Measurements from ENCODE around the gene ZCCHC8.
A peak's percentile ranks its signal among the peaks of the same experiment; 100 is the strongest.
"Not testable (repeated sequence)": the region's sequence is repeated elsewhere in the genome, so short reads cannot be mapped to it uniquely, and the experiment has no call there.

The ZCCHC8 gene

DNA sequence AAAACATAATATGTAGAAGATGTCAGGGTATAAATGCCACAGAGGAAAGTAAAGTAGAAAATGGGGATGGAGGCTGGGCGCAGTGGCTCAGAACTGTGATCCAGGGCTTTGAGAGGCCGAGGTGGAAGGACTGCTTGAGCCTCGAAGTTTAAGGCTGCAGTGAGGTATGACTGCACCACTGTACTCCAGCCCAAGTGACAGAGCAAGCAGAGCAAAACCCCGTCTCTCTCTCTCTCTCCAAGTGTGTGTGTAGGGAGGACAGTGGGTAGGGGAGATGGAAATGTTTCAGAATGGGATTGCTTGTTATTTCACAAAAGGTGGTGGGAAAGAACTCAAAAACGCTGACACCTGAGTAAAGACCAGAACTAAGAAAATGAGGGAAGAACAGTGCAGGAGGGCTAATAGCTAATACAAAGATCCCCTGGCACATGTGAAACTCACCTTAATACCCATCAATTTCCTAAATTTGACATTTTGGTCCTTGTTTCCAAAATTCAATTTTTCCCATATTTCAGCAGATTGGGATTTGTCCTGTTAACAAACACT, 5.7 kb upstream of the ZCCHC8 start:
- DNase-seq: no peak

DNA sequence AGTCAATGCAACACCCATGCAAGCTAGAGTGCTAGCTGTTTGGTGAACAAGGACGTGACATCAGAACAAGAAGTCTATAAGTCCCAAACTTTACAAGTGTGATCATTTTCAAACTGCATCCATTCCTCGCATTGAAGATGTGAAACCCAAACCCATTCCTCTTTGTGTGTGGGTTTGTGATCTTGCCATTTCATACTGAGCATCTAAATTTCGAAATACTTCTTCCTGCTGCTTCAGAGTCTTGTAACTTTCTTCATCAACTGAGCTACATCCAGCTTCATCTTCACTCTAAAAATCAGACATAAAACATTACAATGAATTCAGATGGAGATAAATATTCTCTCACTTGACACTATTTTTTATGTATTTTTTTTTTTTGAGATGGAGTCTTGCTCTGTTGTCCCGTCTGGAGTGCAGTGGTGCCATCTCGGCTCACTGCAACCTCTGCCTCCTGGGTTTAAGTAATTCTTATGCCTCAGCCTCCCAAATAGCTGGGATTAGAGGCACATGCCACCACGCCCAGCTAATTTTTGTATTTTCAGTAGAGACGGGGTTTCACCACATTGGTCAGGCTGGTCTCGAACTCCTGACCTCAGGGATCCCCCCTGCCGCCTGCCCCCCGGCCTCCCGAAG, 4.8 kb upstream of the ZCCHC8 start:
- no peak for DNase-seq

DNA sequence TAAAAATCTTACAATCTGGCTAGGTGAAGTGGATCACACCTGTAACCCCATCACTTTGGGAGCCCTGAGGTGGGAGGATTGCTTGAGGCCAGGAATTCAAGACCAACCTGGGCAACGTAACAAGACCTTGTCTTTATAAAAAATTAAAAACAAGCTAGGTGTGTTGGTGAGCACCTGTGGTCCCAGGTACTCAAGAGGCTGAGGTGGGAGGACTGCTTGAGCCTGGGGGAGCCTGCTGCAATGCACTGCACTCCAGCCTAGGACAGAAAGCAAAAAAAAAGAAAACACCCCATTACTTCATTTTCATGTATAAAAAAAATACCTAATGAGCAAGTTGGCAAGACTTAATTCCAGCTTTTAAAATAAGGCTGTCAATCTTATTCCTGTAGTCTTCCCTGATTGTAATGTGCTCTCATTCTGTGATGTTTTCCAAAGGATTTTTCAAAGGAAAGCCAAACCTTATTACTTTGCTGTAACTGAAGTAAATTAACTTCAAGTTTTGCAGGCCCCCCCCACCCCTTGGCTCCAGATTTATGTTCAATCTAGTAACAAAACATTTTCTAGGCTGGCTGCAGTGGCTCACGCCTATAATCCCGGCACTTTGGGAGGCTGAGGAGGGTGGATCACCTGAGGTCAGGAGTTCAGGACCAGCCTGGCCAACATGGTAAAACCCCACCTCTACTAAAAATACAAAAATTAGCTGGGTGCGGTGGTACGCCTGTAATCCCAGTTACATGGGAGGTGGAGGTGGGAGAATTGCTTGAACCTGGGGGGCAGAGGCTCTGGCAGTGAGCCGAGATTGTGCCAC, 3.3 kb upstream of the ZCCHC8 start:
- no peak for DNase-seq

DNA sequence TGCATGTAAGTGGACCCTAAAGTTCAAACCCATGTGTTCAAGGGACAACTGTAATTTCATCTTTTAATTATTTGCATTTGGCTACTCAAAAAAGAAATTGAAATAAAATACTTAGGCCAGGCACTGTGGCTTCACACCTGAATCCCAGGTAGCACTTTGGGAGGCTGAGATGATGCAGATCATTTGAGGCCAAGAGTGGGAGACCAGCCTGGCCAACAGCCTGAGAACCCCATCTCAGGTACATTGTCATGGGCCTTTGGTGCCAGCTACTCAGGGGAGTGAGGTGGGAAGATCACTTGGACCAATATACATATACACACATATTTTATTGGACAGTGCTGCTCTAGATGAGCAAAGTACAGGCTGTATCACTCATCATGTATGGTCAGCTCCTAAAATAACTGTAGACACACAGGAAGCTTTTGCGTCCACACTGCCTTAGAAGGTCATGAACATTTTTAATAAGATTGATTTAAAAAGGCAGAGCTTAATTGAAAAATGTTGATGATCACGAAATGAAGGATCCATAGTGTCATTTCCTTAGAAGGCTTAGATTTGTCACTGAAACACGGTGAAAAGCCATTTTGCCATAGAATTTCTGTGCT, 2.5 kb upstream of the ZCCHC8 start:
- no peak for DNase-seq

DNA sequence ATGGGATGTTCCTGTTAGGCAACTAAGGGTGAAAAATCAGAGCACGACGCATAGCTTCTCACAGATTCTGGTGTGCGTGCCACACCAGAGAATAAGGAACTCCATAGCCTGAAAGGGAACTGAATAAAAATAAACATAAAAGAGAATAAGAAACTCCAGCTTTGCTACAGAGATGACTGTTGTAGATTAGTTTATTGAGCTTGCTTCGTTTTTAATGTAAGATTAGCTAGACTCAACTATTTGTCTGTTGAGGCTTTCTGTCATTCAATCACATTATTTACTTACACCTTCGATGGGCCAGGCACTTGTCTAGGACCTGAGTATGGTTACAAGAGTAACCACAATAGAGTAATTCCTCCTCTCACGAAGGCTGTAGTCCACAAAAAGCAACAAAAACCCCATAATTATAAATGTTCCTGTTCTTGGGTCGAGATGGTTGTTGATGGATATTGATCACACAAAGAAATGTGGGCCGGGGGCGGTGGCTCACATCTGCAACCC, 807 bp upstream of the ZCCHC8 start:
- DNase-seq: no peak

DNA sequence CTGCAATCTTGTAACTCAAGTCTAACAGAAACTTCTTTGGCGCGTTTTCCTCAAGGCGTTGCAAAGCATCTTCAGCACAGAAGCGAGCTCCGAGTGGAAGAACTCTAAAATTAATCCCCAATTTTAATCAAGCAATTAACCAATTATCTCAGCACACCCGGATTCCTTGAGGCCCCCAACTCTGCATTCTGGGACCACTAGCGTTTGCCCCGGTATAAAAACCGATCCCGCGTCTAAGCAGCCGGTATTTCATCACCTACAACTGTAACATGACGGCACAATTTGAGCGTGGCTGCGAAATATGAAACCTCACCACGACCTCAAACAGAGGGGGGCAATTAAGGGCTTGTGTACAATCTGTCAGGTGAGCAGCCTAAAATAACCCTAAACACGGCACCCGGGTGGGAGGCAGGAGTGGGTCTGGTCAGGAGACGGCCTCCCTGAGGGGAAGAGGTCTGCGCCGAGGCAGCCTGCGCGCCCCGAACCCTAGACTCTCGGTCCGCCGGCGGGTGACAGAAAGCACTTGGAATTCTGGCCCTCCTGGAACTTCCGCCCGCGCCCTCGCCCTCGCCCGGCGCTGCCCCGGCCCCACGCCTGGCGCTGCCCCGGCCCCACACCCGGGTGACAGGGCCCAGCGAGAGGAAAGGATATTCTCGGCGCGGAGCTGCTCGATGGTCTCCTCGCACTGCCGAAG, 594 bp downstream of the ZCCHC8 start:
- DNase-seq: peak; percentile 26 to 28

DNA sequence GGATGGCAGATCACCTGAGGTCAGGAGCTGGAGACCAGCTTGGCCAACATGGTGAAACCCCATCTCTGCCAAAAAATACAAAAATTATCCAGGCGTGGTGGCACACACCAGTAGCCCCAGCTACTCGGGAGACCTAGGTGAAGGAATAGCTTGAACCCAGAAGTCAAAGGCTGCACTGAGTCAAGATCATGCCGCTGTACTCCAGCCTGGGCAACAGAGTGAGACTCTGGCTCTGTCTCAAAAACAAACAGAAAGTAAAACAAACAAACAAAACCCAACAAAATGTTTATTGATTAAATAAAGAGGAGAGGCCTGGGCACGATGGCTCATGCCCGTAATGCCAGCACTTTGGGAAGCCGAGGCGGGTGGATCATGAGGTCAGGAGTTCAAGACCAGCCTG, 5.5 kb downstream of the ZCCHC8 start:
- no peak for DNase-seq

DNA sequence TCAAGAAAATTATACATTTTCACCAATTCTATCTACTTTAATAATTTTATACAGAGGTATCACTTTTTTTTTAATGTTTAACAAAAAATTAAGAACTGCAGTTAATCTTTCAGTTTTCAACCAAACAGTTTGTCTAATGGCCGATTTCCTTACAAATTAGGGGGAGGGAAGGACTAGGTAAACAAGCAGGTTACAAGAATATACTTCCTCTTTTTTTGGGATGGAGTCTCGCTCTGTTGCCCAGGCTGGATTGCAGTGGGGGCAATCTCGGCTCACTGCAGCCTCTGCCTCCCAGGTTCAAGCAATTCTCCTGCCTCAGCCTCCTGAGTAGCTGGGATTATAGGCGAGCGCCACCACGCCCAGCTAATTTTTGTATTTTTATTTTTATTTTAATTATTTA, 7.5 kb downstream of the ZCCHC8 start:
- DNase-seq: not testable (repeated sequence)

DNA sequence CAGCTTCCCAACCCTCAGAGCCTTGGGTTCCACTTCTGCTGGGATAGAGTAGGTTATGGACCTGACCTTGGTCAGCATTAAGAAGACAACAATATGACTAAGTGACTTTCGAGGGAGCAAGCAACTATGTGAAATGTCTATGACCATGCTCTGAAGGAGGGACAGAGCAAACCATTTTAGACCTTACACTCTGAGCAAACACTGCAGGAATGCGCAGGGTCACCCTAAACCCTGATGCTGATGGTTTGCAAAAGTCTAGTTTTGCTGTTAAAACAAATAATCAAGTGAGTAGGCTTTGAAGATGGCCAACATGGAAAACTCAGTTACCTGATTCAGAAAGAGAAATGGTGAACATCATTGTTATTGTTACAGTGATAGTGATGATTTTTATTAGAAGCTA, 8.7 kb downstream of the ZCCHC8 start:
- no peak for DNase-seq

DNA sequence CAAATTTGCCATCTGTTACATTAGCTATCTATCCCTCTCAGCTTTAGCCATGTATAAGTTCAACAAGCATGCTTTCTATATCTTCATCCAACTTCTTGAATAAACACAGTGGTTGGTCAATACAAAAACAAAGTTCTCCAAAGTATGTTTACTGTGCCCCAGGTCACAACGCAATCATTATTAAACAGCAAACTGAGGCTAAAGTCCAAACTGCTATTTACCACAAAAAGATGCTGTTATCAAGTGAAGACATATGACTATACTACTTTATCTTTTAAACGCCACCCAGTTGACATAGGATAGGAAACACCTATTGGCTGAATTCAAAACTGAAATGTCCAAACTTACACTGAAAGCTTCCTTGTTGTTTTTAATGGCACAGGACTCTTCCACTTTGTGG, 11.7 kb downstream of the ZCCHC8 start:
- DNase-seq: no peak

DNA sequence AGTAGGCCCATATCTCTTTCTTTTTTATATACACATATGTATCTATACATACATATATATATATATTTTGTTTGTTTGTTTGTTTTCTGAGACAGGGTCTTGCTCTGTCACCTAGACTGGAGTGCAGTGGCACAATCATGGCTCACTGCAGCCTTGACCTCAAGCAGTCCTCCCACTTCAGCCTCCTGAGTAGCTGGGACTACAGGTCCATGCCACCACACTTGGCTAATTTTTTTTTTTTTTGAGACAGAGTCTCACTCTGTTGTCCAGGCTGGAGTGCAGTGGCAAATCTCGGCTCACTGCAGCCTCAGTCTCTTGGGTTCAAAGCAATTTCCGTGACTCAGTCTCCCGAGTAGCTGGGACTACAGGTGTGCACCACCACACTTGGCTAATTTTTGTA, 12.9 kb downstream of the ZCCHC8 start:
- not testable (repeated sequence) for DNase-seq

DNA sequence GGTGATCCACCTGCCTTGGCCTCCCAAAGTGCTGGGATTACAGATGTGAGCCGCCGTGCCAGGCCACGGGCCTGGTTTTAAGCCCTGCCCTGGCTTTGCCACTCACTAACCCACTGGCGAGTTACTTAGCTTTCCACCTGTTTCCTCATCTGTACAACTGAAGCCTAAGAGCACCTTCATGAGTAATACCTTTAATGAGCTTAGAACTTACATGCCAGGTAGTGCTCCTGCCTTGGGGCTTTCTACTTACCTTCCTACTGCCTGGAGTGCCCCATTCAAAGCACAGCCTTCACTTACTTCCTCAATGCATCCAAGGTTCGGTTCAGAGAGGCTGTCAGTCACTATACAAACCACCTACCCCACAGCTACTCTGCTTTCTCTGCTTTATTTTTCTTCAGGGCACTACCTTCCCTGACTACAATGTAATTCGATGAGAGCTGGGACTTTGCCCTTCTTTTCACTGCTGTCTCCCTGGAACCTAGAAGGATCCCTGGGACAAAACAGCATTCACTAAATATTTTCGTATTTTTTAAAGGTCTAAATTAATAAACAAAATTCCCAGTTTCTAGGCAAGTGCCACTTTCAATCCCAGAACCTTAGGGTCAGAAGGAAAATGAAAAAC, 13.8 kb downstream of the ZCCHC8 start:
- no peak for DNase-seq

DNA sequence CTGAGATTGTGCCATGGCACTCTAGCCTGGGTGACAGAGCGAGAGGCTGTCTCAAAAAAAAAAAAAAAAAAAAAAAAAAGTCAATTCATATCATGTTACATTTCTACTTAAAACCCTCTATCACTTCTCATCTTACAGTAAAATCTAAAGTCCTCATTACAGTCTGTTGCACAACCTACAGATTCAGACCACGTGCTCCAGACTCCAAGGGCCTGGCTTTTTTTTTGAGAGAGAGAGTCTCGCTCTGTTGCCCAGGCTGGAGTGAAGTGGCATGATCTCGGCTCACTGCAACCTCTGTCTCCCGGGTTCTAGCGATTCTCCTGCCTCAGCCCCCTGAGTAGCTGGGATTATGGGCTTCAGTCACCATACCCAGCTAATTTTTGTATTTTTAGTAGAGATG, 14.4 kb downstream of the ZCCHC8 start:
- DNase-seq: not testable (repeated sequence)

DNA sequence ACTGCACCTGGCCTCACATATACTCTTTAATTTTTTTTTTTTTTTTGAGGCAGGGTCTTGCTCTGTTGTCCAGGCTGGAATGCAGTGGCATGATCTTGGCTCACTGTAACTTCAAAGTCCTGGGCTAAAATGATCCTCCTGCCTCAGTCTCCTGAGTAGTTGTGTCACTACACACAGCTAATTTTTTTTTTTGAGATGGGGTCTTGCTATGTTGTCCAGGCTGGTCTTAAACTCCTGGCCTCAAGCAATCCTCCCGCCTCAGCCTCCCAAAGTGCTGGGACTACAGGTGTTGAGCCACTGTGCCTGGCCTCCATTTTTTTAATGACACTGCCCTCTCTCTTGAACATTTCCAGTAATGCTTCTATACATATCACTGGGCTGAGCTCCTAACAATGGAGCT, 16.3 kb downstream of the ZCCHC8 start:
- DNase-seq: not testable (repeated sequence)

DNA sequence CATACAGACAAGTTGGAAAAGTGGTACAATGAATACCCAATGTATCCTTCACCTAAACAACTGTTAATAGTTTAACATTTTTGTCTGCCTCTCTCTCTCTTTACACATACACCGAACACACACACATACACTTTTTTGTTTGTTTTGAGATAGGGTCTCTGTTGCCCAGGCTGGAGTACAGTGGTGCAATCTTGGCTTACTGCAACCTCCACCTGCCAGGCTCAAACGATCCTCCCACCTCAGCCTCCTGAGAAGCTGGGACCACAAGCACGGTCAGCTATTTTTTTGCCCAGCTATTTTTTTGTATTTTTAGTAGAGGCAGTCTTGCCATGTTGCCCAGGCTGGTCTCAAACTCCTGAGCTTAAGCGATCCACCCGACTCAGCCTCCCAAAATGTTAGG, 16.8 kb downstream of the ZCCHC8 start:
- DNase-seq: no peak

DNA sequence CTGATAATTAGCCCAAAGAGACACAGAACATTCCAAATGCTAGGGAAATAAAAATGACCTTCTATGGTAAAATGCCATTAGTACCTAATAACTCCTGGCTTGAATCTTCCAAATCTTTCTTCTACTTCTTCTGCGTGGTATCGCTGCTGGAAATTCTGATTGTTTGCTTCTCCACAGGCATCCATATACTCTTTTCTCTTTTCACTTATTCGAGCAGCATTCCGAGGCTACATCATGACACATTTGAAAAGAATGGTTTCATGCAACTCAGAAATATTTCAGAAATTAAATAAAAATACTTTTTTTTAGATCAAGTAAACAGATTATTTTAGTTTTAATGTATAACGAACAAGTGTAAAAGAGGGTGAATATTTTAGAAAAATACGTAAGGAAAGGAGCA, 18.9 kb downstream of the ZCCHC8 start:
- DNase-seq: no peak

DNA sequence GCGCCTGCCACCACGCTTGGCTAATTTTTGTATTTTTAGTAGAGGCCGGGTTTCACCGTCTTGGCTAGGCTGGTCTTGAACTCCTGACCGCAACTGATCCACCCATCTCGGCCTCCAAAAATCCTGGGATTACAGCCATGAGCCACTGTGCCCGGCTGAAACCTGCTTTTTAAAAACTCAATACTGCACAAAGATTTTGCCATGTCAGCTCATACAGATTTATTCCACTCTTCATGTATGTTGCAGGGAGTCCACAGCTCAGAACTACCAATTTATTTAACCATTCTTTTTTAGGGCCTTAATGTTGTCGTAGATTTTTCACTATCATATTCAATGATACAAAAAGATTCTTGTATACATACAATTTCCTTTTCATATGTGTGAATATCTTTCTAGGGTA, 20.0 kb downstream of the ZCCHC8 start:
- no peak for DNase-seq

DNA sequence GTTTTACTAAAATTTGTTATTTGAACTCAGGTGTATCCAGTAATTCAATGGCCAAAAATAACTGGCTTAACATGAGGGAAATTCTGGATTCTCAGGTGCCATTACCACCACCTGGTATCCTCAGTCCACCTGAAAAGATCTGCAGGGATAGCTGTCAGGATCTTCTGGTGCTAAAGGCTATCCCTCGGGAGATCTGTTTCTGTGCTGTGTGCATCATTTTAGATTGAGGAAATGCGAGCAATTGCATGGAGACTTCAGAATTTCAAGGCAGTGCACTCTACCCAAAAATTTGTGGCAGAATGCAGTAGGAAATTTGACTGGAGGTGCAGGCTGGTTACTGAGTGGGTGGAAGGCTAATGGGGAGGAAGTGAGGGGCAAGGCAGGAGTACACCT, 26.4 kb downstream of the ZCCHC8 start:
- DNase-seq: no peak

DNA sequence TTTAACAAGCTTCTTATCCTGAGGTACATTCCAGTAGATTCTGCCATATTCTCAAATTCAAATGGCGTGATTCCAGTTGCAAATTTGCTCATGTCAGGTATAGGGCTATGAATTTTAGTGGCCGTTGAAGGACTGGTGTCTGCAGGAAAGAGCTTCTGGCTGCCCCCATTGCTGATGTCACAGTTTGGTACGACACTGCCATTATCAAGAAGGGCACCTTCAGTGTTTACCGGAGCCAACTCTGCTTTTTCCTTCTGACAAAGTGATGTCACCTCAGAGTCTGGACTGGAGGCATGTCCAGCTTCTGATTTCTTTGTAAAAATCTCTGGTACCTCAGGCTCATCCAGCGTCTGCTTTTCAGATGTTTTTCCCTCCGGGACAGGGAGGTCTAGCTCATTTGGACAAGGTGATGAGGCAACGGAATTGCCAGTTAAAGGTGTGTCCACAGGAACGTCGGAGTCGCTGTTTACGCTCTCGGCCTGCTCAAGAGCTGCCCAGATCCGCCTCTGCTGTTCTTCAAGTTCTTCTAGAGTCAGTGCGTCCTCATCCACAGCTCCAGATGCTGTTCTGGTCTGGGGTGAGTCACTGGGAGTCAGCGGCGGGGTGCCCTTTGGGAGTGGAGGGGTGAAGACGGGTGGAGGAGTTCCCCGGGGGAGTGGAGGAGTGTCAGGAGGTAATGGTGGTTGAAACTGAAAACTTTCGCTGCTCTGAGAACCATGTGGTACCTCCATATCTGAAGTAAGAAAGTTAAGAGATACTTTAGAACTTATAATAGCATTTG, 27.0 kb downstream of the ZCCHC8 start:
- DNase-seq: peak; percentile 36 to 48

DNA sequence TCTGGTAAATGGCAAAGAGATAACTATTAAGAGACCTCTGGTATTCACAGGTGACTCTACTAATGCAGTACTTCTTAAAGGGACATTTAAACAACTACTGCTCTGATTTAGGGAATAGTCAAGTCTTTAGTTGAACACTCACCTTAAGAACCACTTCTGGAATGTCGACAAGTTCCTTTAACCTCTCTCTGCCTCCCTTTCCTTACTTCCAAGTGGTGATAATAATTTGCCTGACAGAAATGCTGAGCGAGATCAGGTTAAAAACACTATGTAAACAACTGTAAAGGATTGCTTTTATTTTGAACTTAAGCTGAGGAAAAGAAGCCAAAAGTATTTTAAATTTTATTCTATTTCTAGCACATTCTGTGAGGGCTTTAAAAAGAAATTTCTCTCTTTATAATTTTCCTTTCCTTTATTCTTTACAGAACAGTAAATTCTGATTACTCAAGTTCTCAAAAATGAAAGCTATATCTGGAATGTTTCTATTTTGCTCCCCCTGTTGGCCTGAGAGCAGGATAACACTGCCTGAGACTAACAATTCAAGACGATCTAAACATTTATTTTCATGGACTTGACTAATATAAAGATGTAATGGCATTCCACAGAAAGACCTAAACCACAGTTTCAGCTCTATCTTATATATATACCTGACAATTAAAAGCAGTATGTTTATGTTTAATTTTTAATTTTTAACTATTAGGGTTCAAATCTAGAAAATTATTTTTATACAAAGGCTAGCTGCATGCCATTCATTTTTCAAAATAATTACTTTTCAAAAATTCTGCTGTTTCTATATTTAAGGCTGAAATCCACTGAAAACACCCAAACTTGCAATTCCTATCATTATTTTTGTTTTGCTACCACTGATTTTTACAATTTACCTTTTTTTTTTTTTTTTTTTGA, 29.2 kb downstream of the ZCCHC8 start:
- DNase-seq: no peak

DNA sequence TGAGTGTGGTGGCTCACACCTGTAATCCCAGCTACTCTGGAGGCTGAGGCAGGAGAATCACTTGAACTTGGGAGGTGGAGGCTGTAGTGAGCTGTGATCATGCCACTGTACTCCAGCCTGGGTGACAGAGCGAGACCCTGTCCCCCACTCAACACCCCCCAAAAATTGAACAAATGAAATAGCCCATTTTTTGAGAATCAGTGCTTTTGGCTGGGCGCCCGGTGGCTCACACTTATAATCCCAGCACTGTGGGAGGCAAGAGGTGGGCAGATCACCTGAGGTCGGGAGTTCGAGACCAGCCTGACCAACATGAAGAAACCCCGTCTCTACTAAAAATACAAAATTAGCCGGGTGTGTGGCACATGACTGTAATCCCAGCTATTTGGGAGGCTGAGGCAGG, 30.2 kb downstream of the ZCCHC8 start:
- DNase-seq: not testable (repeated sequence)
